GM21381 (cell line): ENCODE results near the gene CSF2.

ENCODE experiments used
- ATAC-seq: cut with Tn5 transposase; IDR thresholded peaks from one replicate; pipeline ENCODE4 v1.9.1; 2021; ENCODE audit warnings: mild to moderate bottlenecking, moderate library complexity; ENCODE audit not compliant: unreplicated experiment

Gene CSF2

DNA sequence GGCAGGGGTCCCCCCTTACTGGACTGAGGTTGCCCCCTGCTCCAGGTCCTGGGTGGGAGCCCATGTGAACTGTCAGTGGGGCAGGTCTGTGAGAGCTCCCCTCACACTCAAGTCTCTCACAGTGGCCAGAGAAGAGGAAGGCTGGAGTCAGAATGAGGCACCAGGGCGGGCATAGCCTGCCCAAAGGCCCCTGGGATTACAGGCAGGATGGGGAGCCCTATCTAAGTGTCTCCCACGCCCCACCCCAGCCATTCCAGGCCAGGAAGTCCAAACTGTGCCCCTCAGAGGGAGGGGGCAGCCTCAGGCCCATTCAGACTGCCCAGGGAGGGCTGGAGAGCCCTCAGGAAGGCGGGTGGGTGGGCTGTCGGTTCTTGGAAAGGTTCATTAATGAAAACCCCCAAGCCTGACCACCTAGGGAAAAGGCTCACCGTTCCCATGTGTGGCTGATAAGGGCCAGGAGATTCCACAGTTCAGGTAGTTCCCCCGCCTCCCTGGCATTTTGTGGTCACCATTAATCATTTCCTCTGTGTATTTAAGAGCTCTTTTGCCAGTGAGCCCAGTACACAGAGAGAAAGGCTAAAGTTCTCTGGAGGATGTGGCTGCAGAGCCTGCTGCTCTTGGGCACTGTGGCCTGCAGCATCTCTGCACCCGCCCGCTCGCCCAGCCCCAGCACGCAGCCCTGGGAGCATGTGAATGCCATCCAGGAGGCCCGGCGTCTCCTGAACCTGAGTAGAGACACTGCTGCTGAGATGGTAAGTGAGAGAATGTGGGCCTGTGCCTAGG lies at the start of gene CSF2:
Gene CSF2 (plus strand): TSS at position 559 of the 783 bp plus-strand sequence. CDS start 35 bp downstream, at position 594.
- no peak for ATAC-seq

DNA sequence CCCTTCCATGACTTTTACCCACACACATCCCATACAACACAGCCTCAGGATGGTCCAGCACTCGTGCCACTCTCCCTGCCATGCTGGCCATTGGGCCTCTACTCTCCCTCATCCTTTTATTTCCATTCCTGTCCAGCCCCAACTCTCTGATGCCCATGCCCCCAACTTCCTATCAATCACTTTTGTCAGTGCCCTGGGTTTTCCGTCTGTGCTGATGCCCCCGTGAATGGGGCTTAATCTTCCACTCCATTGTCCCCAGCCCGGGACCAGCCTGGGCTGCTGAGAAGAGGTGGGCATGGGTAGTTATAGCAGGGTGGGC lies 49.5 kb upstream of the CSF2 start:
- ATAC-seq, result no peak

DNA sequence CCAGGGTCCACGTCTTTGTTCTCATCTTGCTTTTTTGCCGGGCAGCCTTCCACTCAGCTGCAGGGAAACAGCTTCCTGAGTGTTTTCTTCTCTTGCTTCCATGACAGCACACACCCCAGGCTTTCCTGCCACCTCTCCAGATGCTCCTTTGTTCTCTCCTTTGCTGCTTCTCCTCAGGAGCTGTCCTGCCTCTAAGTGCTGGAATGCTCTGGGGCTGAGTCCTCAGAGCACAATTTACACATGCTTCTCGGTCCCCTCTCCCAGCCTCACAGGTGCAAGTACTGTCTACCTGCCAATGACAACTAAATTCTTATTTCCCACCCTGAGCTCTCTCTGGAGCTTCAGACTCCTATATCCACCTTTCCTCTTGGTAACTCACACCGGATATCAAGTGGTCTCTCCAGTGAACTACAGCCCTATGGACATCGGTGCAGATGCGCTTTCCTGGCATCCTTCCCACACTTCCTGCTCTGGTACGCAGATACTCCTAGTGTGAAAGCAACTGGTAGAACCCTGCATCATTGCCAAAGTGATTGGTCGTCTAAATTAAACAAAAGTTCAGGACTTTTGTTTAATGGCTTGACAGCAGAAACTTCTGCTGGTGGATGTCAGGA lies 48.7 kb upstream of the CSF2 start:
- ATAC-seq, result no peak

DNA sequence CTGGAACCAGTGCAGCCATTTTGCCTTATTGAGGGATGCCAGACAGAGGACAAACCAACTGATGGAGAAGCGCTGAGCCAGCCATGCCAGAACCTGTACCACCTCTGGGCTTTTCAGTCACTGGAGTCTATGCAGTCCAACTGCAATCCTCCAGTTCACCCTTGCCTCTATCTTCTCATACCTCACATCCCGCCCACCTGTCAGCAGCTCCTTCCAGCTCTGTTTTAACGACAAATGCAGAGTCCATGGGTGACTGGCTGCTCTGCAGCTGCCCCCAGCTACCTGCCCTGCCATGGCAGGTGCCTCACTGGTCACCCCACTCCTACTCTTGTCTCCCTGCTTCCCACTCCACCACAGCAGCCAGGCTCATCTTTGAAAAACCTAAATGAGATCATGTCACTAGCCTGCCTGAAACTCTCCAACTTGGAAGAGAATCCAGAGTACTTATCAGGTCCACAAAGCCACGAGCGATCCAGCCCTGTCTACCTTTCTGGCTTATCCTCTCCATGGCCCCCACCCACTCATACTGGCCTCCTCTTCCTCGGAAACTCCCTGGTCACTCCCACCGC lies 48.1 kb upstream of the CSF2 start:
- no peak for ATAC-seq

DNA sequence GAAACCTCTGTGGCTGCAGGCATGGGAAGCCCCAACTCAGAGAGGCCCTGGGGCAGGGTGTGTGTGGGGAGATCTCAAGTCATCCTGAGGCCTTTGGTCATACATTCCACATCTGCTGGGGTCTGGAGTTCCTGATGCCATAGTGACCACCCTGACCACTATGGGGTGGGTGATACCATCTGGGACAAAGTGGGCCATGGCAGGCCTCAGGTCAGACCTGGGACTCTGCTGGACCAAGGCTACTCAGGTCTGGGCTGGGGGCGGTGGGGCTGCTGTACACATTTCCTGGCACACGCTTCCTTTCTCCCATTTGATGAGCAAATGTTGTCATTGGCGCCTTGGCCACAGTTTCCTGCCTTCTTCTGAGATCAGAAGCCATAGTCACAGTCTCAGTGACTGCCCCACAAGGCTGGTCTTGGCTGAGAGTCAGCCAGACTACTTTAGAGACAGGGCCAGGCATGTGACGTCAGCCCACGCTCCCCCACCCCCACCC lies 47.0 kb upstream of the CSF2 start:
- no peak for ATAC-seq

DNA sequence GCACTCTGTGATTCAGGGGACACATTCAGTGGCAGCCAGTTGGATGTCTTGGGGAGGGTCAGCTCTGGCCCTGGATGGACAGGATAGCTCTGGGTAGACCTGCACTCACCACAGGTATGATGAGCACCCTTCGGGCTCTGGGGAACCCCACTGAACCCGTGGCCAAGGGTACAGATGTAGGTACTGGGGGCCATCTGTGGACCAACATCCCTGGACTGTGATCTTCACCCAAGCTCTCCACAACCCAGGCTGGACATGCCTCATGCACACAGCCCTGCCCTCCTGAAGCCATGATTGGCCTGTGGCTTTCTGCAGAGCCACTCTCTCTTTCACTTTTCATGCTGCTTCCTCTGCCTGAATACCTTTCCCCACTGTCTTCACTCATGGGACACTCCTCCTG lies 46.6 kb upstream of the CSF2 start:
- ATAC-seq, result no peak

DNA sequence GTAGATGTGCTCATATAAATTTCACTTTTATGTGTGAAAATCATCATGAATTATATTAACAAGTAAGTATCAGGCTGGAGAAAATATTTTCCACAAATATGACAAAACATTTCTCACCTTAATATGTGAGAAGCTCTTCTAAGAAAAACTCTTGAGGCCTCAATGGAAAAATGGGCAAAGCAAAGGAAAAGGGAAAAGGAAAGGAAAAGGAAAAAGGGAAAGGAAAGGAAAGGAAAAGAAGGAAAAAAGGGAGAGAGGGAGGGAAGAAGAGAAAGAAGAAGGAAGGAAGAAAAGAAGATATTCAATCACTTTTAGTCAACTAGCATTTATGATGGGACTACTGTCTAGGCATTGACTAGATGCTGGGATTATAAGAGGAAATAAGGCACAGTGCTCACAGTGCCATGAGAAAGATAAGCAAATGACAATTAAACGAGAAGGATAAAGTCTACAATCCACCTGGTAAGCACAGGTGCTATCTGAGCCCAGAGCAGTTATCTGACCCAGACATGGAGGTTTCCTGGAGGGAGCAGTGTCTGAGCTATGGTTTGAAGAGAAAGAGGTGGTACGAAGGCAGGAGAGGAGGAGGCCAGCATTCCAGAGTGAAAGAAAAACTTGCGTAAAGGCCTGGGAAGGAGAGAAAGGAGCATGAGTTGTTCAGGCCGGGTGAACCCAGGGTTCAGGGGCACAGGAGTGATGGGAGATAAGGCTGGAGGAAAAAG lies 43.8 kb upstream of the CSF2 start:
- no peak for ATAC-seq

DNA sequence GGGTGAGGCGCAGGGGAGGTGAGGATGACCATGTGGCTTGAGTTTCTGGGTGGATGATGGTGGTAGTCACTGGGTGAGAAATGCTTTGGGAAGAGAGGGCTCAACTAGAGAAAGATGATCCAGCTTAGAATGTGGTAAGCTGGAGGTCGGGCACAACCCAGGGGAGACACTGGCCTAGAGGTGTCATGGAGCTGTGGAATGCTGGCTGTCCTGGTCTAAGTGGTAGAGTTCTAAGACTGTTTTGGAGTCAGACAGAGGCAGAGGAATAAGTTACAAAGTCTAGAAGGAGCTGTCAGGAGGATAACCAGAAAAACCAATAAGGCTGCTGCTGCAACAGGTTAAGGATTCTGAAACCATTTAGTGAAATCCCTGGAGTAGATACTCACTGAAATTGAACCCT lies 43.0 kb upstream of the CSF2 start:
- no peak for ATAC-seq

DNA sequence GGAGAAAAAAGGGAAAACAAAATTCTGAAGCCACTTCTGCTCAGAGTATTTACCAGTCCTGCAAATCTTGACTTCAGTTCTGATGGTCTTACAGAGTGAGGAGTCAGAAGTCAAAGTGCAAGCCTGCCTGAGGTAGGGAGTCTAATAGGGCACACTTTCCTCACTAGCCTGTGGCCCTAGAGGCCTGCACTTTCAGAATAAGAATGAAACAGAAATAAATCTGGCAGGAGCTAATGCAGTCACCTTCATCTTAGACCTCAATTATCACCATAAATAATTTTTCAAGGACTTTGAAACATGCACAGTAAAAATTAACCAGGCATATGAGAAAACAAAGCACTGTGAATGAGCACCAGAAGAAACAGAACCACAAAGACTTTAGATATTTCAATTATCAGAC lies 41.4 kb upstream of the CSF2 start:
- ATAC-seq, result no peak

DNA sequence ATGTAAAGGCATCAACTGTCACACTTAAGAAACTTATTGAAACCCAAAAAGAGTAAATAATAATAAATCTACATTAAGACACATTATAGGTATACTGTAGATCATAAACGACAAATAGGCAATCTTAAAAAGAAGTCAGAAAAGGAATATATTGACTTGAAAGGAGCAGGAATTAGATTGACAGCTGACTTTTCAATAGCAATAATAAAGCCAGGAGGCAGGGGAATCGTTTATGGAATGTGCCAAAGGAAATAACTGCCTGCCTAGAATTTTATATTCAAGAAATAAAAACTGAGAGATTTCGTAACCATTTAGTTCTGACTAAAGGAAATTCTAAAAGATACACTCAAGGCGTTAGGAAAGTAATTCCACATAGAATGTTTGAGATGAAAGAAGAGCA lies 40.5 kb upstream of the CSF2 start:
- ATAC-seq, result no peak

DNA sequence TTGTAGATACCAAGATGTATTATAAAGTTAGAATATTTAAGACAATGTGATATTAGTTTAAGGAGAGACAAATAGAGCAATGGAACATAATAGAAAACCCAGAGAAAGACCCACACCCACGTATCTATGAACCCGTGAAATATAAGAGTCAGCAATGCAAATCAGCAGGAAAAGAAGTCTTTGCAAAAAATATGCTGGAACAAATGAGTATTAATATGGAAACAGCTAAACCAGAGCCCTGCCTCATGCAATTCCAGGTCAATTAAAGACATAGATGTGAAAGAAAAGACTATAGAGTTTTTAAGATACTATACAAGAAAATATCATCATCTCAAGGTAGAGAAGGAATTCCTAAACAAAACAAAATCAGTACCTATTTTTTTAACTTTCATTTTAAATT lies 36.2 kb upstream of the CSF2 start:
- no peak for ATAC-seq

DNA sequence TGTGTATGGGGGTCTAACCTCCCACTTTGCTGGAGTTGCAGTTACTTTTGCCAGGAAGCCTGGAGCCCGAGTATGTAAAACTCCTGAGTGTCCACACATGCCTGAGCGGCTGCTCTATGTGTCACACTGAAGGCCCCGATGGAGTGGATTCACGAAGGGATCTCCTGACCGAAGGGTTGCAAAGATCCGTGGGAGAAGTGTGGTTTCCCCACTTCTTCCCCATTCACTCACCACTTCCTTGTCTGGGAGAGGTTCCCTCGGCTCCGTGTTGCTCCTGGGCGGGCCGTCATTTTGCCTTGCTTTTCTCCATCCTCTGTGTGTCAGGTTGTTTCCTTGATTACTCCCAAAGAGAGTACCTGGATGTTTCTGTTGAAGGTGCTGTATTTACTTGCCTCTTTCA lies 29.4 kb upstream of the CSF2 start:
- ATAC-seq, result no peak

DNA sequence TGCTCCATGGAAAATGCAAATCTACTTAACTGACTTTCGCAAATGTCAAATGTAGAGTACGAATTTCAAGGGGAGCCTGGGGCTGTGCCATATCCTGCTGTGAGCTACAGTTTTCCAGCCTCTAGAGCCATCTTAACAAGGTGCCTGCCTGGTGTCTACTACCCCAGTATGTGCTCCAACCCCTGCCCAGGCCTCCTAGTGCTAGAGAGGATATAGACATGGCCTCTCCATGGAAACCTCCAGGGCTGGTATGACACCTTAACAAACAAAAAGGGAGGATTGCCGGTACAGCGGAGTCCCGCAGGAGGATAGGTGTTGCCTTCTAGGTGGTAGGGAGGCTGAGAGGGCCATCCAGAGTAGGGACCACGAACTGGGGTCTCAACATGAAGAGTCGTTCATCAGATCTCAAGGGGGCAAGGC lies 26.7 kb upstream of the CSF2 start:
- ATAC-seq, result no peak

DNA sequence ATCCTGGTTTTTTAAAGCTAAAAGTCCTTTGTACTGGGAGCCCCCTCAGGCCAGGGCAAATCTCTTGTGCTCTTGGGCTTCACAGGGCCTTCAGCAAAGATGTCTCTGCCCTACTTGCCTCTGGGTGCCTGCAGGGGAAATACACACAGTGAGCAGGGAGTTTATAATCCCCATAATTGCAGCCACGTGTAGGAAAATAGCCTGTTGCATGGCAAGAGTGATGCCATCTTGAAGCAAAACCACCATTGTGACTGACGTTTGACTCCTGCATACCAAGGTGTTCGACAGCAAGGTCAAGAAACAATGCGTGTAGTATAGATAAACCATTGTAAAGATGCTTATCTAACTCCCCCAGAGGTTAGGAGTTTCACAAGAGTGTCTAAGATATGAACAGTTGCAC lies 24.5 kb upstream of the CSF2 start:
- ATAC-seq, result no peak

DNA sequence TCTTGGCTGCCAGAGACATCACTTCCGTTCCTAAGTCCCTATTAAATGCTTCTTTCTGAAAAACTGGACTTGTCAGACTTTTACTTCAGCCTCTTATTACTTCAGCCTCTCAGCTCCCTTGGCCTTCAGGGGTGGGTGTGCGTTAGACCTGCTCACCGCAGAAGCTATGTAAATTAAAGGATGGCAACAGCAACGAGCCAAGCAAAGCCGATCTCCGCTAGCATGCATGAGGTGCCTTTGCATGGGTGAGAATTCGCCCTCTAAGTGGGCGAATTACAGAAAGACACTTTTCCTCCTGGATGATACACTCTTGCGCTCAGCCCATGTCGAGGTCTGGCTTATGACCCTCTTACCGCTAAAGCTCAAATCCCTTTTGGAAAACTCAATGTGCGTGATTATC lies 24.0 kb upstream of the CSF2 start:
- ATAC-seq, result no peak

DNA sequence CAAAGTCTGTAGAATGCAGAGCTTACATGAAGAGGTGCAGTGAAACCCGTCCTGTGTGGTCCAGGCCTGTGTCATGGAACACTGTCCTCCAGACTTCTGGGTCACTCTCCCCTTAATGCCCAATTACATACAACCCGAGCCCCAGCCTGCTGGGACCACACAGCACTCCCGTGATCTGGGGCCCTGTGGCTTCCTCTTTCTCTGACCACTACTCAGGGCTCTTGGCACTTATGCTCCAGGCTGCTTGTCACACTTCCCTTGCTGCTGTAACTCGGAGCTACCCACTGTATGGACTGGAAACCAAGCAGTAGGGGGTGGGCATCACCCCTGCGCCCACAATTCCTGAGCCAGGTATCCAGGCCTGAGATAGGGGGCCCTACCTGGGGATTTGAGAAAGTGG lies 23.5 kb upstream of the CSF2 start:
- ATAC-seq, result no peak

DNA sequence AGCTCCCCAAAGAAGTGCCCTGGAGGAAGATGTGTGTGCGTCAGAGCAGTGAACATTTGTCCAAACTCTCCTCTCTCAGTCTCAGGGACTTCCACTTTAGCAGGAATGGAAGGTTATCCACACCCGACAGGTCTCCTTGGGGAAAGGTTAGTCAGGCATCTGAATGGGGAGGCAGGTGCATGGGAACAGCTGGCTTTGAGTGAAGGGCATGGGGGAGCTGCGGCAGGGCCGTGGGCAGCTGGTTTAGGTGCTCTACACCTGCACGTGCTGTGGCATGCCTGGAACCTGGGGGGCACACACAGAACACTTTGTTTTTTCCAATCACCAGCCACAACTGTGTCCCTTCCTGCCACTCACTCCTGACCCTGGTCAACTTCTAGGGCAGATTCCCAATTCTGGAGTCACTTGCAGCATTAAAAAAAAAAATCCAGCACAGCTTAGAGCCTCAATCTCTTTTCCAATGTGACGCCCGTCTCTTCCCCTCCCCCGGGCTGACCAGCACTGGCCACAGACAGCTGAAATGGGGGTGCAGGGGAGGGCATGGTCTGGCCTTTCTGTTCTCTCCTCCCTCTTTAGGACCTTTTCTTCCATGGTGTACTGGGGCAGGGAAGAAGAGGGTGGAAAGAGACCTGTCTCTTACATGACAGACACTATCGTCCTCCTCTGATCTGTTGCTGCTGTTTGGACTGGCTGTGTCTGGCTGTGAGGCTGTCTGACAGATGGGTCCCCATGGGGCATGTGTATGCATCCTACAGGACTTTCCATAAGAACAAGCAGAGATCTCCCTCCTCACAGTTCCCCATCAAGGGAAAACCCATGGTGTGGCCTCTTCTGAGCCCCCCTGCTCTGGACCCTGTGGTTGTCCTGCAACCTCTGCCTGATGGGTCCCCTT lies 22.7 kb upstream of the CSF2 start:
- no peak for ATAC-seq

DNA sequence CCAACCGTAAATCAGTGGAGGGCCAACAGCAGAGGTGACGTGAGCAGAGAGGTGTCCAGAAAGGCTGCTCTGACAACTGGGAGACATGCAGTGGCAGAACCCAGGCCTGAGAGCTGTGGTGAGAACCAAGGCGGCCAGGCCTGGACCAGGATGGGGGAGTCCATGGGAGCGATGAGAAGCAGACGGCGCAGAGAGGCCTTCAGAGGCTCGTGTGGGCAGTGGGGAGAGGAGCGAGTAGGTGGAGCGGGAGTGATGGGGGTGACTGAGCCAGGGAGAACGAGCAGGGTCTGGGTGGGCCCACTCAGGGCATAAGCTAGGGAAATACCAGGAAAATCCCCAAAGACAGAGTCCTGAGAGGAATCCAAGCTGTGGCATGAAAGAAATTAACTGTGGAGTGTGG lies 21.1 kb upstream of the CSF2 start:
- ATAC-seq, result no peak

DNA sequence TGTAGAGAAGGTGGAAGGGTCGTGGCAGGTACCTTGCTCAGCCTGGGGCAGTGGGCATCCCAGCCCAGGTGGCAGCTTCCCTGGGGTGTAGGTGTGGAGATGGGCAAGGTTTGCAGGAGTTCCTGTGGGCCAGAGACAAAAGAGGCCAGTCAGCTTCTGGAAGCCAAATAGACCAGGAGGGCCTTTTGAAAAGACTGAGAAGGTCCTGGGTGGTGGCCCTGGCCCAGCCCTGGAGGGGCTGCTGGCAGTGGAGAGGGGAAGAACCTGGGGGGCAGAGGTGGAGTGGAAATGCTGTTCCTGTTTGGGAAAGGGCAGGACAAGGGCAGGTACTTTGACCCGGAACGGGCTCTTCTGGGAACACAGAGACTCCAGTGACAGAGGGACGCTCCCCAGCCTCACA lies 20.1 kb upstream of the CSF2 start:
- no peak for ATAC-seq

DNA sequence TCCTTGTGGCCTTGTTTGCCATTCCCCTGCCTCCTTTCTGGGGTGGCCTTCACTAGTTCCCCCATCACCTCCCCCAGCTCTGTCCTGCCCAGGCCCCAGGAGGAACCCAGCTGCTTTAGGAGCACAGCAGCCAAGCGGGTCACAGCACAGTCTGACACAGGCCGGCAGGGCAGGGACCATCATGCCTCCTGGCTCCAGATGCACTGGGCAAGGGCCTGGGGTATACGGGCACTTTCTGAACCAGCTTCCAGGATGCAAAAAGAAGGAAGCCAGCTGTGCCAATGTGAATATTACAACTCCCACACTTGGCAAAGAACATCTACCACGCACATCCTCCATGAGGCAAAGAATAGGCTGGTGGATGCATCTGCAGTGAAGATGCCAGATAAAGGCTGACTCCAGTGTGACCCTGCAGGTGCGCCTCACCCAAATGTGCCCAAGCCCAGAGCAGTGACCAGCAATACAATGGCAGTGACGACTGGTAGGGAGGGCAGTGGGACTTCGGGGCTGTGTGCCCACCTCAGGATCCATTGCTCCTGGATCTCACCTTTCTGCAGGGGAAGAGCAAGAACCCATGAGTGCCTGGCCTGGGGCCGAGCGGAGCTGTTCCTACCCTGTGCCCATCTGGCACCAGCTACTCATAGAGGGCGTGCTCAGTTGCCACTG lies 19.4 kb upstream of the CSF2 start:
- ATAC-seq, result no peak
